ENCODE measurements around the gene MYRIP. TPM values are rescaled to one million over a fixed set of nuclear protein-coding genes. Genes with fewer than 3 reads are reported as not detected.

Gene MYRIP
- total RNA-seq (2022; extraction: Qiagen RNA extraction; ENCODE audit: low read depth): not detected in 5 replicates

GRCh38 chr3:39809181-39809994 lies at the start of gene MYRIP:
TSS of gene MYRIP (plus strand) at chr3:39809609. CDS start at chr3:39900817, 91,208 bp downstream.

GRCh38 chr3:40309418-40309924 lies 500.1 kb downstream of the MYRIP start, which contains the start of gene EIF1B:
TSS of gene EIF1B (plus strand) at chr3:40309707. CDS start at chr3:40309942, 235 bp downstream.

